HepG2 (cell line): Measurements from ENCODE around the gene SMAD7. TPM values are rescaled to one million over a fixed set of nuclear protein-coding genes. Genes with fewer than 3 reads are reported as not detected.

Source experiments
- ATAC-seq: fragments of 200-7000 bp; cut with Tn5 transposase; 3 replicates; pipeline ENCODE4 v1.9.1; 2020; ENCODE audit warnings: mild to moderate bottlenecking, moderate library complexity
- BruUV-seq: library from RNA; stranded (reverse); fragments of 400-500 nt; replicated peaks from 2 replicates; lab custom pipeline; 2021; lab: Mats Ljungman, UMichigan
- CTCF ChIA-PET: fragments of 300-600 bp; formaldehyde crosslinking; extraction: SDS; loops from one replicate; lab custom pipeline; 2021; ENCODE audit warnings: low total read pairs, inconsistent platforms, low intra/inter-chr PET ratio; lab: Yijun Ruan, JAX
- POLR2A ChIA-PET: fragments of 350-600 bp; sonication (Branson Sonifier 250); formaldehyde crosslinking; loops from one replicate; lab custom pipeline; 2020; ENCODE audit warnings: antibody characterized with exemption, inconsistent platforms; lab: Yijun Ruan, JAX
- DNase-seq: peaks from one replicate; pipeline ENCODE4 v3.0.0-alpha.2; 2015; ENCODE audit warnings: low spot score
- FAIRE-seq: peaks from 3 replicates; lab custom pipeline; 2011; peaks lifted over from hg19 to GRCh38; lab: Jason Lieb, UNC
- H2AFZ ChIP-seq: one replicate; pipeline ENCODE4 v1.6.1; 2011; ENCODE audit warnings: low read length, inconsistent platforms
- H3K27ac ChIP-seq: fragments of 300-600 bp; 3 replicates; pipeline ENCODE4 v1.8.0; 2011; ENCODE audit warnings: mixed run types, mild to moderate bottlenecking, mixed read lengths, low read length, inconsistent platforms; ENCODE audit not compliant: insufficient read depth; ENCODE audit errors: extremely low read length
- H3K27me3 ChIP-seq, 2 experiments: fragments of 200-600 bp in 1 of 2; 2 replicates in 1 of 2; 3 replicates in 1 of 2; pipeline versions ENCODE4 v1.6.0 to v1.8.0; 2011; ENCODE audit warnings: low read length in 2 of 2, mild to moderate bottlenecking in 2 of 2, moderate library complexity in 2 of 2, inconsistent platforms in 1 of 2; ENCODE audit not compliant: insufficient read depth in 2 of 2, control insufficient read depth in 1 of 2
- H3K36me3 ChIP-seq, 2 experiments: fragments of 200-600 bp in 1 of 2; replicated peaks in 1 of 2; 2 replicates in 1 of 2; 3 replicates in 1 of 2; pipeline versions ENCODE4 v1.5.1 to v1.8.0; 2011; ENCODE audit warnings: low read length in 2 of 2, inconsistent platforms in 1 of 2; ENCODE audit not compliant: insufficient read depth in 2 of 2, control insufficient read depth in 1 of 2
- H3K4me1 ChIP-seq: 2 replicates; pipeline ENCODE4 v1.5.1; 2012; ENCODE audit warnings: low read length, inconsistent platforms; ENCODE audit not compliant: insufficient read depth
- H3K4me2 ChIP-seq: 2 replicates; pipeline ENCODE4 v1.6.0; 2011; ENCODE audit warnings: low read depth, low read length, inconsistent platforms
- H3K4me3 ChIP-seq, 3 experiments: fragments of 200-600 bp in 1 of 3; sonication (generic), shearing (Covaris generic) in 1 of 3; replicated peaks in 1 of 3; 2 replicates each; pipeline ENCODE4 v1.5.1; 2011 to 2016; ENCODE audit warnings: low read length in 3 of 3, inconsistent platforms in 2 of 3, low read depth in 2 of 3, mild to moderate bottlenecking in 2 of 3, control low read depth in 1 of 3, mixed read lengths in 1 of 3; ENCODE audit not compliant: insufficient read depth in 1 of 3
- H3K79me2 ChIP-seq: one replicate; pipeline ENCODE4 v1.6.1; 2011; ENCODE audit warnings: low read length, inconsistent platforms; ENCODE audit not compliant: insufficient read depth
- H3K9ac ChIP-seq: 2 replicates; pipeline ENCODE4 v1.6.0; 2011; ENCODE audit warnings: mild to moderate bottlenecking, low read depth, low read length, inconsistent platforms; ENCODE audit not compliant: insufficient read depth
- H3K9me3 ChIP-seq: 2 replicates; pipeline ENCODE4 v1.5.1; 2012; ENCODE audit warnings: mild to moderate bottlenecking, low read length
- H4K20me1 ChIP-seq: 2 replicates; pipeline ENCODE4 v1.6.0; 2011; ENCODE audit warnings: inconsistent platforms, mild to moderate bottlenecking, low read length, moderate library complexity; ENCODE audit not compliant: insufficient read depth
- ZNF670 ChIP-seq: sonication (generic); formaldehyde crosslinking; IDR thresholded peaks from 2 replicates; pipeline ENCODE4 v1.8.0; 2022; ENCODE audit warnings: mild to moderate bottlenecking, missing genetic modification reagents, borderline replicate concordance
- ZNF674 ChIP-seq: sonication (generic); formaldehyde crosslinking; IDR thresholded peaks from 2 replicates; pipeline ENCODE4 v1.5.0; 2020; ENCODE audit warnings: low read depth, mild to moderate bottlenecking, missing genetic modification reagents
- WGBS: methylation state at CpG from one replicate; pipeline ENCODE4 v1.1.6; 2017; ENCODE audit warnings: low lambda C conversion rate; 5-methylcytosine and 5-hydroxymethylcytosine counted together
- in situ Hi-C: cut with HindIII; loops from 2 replicates; pipeline ENCODE4 v1.10.0; 2017; ENCODE audit warnings: low pct_unique_long_range_greater_than_20kb; ENCODE audit not compliant: extremely low pct_ligation_motif_present
- intact Hi-C: fragments of 100-400 bp; cut with micrococcal nuclease; formaldehyde crosslinking; loops from one replicate; pipeline ENCODE4 v1.10.0; 2022; ENCODE audit not compliant: unreplicated experiment
- polyA plus RNA-seq, 8 experiments: library from polyadenylated mRNA; depleted of rRNA in 3 of 8; stranded (reverse) in 7 of 8; unstranded in 1 of 8; fragments of >200 nt; fragmentation: Illumina TruSeq in 4 of 8; extraction: Trizol in 4 of 8; gene quantifications; 2 replicates each; pipeline versions ENCODE4 v1.2.1 to v1.2.3, GENCODE V29; 2011 to 2016; ENCODE audit warnings: low read depth in 4 of 8, missing spikeins in 1 of 8, mixed read lengths in 1 of 8; ENCODE audit not compliant: insufficient read depth in 1 of 8
- total RNA-seq, 5 experiments: library from RNA; depleted of rRNA; stranded (reverse); fragments of >200 nt; fragmentation: Illumina TruSeq; extraction: Trizol; gene quantifications; 2 replicates each; pipeline ENCODE4 v1.2.3, GENCODE V29; 2016; ENCODE audit warnings: low read depth in 1 of 5
- TF ChIP-seq, protein P1 (sequence below): sonication (generic); formaldehyde crosslinking; IDR thresholded peaks from 2 replicates; pipeline ENCODE4 v1.5.1; 2020; ENCODE audit warnings: mild to moderate bottlenecking, missing genetic modification reagents, moderate library complexity

Gene SMAD7
- total and polyA plus RNA-seq, 2 of the 13 experiments (the other 11 are each of a cell fraction or from before 2014, with no cell fraction given): 17.4 to 24.7 TPM

DNA sequence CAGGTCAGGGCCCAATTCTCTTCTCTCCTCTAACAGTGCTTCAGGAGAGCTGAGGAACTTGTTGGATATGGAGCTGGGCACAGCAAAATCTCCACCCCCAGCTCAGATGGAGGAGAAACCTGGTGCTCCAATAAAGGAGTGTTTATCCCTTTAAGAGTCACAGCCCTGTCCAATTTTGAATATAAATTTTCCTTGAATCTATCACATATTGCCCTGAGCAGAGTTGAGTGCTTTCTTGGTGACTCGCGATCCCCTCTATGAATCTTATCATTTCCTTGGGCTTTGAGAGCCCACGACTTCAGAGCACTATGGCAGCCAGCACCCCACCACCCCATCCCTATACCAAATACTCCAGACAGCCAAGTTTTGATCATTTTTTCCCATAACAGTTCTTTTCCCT lies 34.4 kb upstream of the SMAD7 start:
- FAIRE-seq (no peak), ATAC-seq (no peak)
- no peak overlapping the region for H3K27ac ChIP-seq
- H3K4me2 ChIP-seq: no peak overlapping the region
- BruUV-seq: no TSS peak
- H2AFZ ChIP-seq: no peak overlapping the region
- no peaks in the 10 kb centered on the region for H3K79me2 ChIP-seq
- intact Hi-C loops: no loop called here
- no peaks in the 10 kb centered on the region for H4K20me1 ChIP-seq
- CTCF ChIA-PET: no interaction called here
- H3K4me3 ChIP-seq: no peak overlapping the region
- no peak overlapping the region for H3K9ac ChIP-seq
- no peak for TF ChIP-seq ZNF674 (CRISPR knock-in tag)
- TF ChIP-seq ZNF670 (CRISPR knock-in tag): no peak
- TF ChIP-seq, protein P1, sequence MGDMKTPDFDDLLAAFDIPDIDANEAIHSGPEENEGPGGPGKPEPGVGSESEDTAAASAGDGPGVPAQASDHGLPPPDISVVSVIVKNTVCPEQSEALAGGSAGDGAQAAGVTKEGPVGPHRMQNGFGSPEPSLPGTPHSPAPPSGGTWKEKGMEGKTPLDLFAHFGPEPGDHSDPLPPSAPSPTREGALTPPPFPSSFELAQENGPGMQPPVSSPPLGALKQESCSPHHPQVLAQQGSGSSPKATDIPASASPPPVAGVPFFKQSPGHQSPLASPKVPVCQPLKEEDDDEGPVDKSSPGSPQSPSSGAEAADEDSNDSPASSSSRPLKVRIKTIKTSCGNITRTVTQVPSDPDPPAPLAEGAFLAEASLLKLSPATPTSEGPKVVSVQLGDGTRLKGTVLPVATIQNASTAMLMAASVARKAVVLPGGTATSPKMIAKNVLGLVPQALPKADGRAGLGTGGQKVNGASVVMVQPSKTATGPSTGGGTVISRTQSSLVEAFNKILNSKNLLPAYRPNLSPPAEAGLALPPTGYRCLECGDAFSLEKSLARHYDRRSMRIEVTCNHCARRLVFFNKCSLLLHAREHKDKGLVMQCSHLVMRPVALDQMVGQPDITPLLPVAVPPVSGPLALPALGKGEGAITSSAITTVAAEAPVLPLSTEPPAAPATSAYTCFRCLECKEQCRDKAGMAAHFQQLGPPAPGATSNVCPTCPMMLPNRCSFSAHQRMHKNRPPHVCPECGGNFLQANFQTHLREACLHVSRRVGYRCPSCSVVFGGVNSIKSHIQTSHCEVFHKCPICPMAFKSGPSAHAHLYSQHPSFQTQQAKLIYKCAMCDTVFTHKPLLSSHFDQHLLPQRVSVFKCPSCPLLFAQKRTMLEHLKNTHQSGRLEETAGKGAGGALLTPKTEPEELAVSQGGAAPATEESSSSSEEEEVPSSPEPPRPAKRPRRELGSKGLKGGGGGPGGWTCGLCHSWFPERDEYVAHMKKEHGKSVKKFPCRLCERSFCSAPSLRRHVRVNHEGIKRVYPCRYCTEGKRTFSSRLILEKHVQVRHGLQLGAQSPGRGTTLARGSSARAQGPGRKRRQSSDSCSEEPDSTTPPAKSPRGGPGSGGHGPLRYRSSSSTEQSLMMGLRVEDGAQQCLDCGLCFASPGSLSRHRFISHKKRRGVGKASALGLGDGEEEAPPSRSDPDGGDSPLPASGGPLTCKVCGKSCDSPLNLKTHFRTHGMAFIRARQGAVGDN: no peak
- TF ChIP-seq, all 625 proteins: peak for 0
- Histone ChIP-seq H3K36me3 (no peaks in the 10 kb centered on the region), H3K27me3 (no peaks in the 10 kb centered on the region), H3K4me1 (peaks cover 75% of the 10 kb centered on the region), H3K9me3 (no peaks in the 10 kb centered on the region)
- DNase-seq: no peak
- in situ Hi-C loops: no loop called here
- WGBS: 81% methylated on average over 3 of the region's 3 CpGs
- POLR2A ChIA-PET: no interaction called here
